ENCODE data around the gene DYSF.
A peak's percentile ranks its signal among the peaks of the same experiment; 100 is the strongest.

DYSF gene

DNA sequence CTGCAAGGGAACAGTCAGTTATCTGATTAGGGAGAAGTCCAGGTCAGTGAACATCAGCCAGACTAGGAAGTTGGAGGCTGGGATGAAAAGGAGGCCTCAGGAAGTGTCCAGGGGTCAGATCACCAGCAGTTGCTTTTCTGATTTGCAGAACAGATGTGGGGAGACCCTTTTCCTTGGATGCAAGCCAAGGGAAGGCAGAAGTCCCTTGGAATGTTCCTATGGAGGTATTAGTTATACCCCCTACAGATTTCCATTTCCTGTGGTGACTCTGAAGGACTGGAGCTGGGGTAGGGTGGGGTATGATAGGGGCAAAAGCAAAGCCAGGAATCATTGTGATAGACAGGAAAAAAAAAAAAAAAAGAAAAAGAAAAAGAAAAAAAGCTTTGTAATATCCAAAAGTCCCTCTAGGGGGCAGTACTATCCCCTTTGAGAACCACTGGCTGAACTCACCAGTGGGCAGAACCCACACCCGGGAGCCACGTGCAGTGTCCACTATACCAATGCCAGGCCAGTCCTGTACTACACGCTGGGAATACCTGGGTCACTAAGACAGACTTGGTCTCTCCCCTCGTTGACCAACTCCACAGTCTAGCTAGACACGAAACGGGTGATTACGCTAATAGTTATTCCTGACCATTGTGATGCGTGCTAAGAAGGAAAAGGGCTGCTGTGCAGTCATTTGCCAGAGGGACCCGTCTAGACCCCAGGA lies 7.4 kb downstream of the DYSF start:
- TF ChIP-seq POLR2A (IDR thresholded peaks at IDR 0.05; ENCODE audit: low read length) = no peak
- TF ChIP-seq GATA1 (IDR thresholded peaks at IDR 0.05; ENCODE audit: low read depth, low read length) = no peak
- peak; percentile 26 to 53 for DNase-seq

GRCh38 chr2:71461304-71461671 lies 7.9 kb downstream of the DYSF start:
- DNase-seq = no peak
- TF ChIP-seq GATA1 (IDR thresholded peaks at IDR 0.05; ENCODE audit: low read depth, low read length) (no peak), POLR2A (IDR thresholded peaks at IDR 0.05; ENCODE audit: low read length) (no peak)

DNA sequence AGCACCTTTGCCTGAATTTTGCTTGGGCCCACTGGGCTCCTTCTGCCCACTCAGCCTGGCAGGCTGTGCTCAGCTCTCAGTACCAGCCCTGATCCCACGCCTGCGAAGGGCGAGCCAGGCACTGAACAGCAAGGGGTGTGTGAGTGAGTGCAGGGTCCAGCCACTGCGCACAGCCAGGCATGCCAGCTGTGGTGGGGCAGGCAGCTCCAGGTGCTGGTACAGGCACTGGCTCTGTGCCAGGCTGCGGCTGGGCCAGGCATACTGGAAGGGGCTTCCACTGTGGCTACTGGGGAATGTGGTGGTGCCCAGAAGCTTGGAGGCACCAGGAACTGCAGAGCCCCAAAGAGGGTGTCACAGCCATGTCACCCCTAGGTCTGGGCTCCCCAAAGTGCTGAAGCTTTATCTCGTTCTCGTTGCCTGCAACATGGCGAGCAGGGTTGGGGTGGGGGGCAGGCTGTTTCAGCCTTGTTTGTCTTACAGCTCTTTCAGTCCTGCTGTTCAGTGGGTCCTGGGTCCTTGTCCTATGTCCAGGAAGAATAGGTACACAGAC lies 8.8 kb downstream of the DYSF start:
- TF ChIP-seq POLR2A (IDR thresholded peaks at IDR 0.05; ENCODE audit: low read length) = no peak
- no peak for TF ChIP-seq GATA1 (IDR thresholded peaks at IDR 0.05; ENCODE audit: low read depth, low read length)
- DNase-seq = no peak

DNA sequence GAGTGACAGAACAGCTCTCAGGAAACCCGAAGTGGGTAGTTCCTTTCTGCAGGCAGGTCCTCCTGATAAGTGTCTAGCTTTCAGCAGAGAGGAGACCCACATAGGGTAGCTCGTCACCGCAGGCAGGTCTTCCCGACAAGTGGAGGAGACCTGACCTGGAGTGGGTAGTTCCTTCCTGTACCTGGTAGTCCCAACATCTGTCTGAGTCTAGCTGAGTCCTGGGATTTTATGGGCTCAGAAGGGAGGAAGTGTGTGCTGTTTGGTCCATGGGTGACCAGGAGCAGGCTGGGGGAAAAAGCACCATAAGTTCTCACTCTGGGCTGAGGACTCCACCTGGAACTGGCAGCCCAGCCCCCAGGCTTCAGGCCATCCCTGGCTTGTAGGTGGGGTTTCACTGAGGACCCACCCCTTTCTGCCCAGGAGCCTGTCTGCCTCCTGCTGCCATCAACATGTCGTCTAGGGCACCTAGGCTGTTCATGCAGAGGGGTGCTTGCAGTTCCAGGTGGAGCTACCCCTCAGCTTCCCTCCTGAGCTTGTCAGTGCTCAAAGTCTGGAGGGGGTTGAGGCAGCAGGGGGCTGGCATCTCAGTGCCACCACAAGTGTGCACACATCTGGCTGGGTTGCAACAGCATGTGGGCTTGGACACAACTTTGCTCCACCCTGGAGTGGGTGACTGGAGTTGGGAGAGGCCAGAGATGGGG lies 9.4 kb downstream of the DYSF start:
- DNase-seq = no peak
- no peak for TF ChIP-seq GATA1 (IDR thresholded peaks at IDR 0.05; ENCODE audit: low read depth, low read length)
- no peak for TF ChIP-seq POLR2A (IDR thresholded peaks at IDR 0.05; ENCODE audit: low read length)

GRCh38 chr2:71463342-71463654 lies 9.9 kb downstream of the DYSF start:
- DNase-seq = no peak
- TF ChIP-seq GATA1 (IDR thresholded peaks at IDR 0.05; ENCODE audit: low read depth, low read length) = no peak
- no peak for TF ChIP-seq POLR2A (IDR thresholded peaks at IDR 0.05; ENCODE audit: low read length)

- no peak for TF ChIP-seq GATA1 (IDR thresholded peaks at IDR 0.05; ENCODE audit: low read depth, low read length)
- no peak for TF ChIP-seq POLR2A (IDR thresholded peaks at IDR 0.05; ENCODE audit: low read length)
- no peak for DNase-seq
These were observed 11.0 kb downstream of the DYSF start for GRCh38 chr2:71464389-71464788.

DNA sequence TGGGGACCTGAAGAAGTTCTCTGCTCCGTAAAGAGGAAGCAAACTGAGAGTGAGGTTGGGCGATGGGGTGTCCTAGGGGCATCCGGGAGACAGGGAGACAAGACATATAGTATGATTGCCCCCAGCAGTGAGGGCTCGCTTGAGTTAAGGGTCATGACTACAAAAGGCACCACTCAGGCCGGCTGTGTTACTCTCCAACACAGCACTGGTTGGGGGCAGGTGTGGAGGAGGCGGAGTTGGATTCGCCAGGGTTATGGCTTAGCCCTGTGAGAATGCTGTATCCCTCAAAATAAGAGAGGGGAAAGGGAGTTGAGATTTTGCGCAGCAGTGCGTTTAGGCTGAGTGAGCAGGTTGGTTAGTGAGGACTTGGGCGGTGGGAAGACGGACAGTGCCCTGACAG lies 12.0 kb downstream of the DYSF start:
- DNase-seq = no peak
- TF ChIP-seq GATA1 (IDR thresholded peaks at IDR 0.05; ENCODE audit: low read depth, low read length) = no peak
- no peak for TF ChIP-seq POLR2A (IDR thresholded peaks at IDR 0.05; ENCODE audit: low read length)

DNA sequence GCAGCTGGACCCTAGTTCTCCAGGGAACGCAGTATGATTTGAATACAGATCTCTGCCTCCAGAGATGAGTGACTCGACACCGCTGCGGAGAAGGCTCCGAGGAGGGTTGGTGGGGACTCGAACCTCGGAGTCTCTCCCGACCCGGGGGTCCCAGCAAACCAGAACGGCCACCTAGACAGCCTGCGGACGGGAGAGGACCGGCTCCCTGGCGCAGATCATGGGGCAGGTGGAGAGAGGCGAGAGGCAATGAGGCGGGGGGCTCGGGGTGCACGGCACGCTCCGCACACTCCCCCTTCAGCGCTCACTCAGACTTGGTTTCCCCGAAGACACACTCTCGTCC lies 12.6 kb downstream of the DYSF start:
- no peak for DNase-seq
- TF ChIP-seq POLR2A (IDR thresholded peaks at IDR 0.05; ENCODE audit: low read length) (no peak), GATA1 (IDR thresholded peaks at IDR 0.05; ENCODE audit: low read depth, low read length) (no peak)

GRCh38 chr2:71466301-71467179 lies 13.2 kb downstream of the DYSF start:
- no peak for TF ChIP-seq GATA1 (IDR thresholded peaks at IDR 0.05; ENCODE audit: low read depth, low read length)
- no peak for TF ChIP-seq POLR2A (IDR thresholded peaks at IDR 0.05; ENCODE audit: low read length)
- peak; percentile 44 to 48 for DNase-seq

- DNase-seq = peak in 1 of 2 experiments; percentile 34
- no peak for TF ChIP-seq POLR2A (IDR thresholded peaks at IDR 0.05; ENCODE audit: low read length)
These were observed 13.9 kb downstream of the DYSF start for GRCh38 chr2:71467180-71467815.

DNA sequence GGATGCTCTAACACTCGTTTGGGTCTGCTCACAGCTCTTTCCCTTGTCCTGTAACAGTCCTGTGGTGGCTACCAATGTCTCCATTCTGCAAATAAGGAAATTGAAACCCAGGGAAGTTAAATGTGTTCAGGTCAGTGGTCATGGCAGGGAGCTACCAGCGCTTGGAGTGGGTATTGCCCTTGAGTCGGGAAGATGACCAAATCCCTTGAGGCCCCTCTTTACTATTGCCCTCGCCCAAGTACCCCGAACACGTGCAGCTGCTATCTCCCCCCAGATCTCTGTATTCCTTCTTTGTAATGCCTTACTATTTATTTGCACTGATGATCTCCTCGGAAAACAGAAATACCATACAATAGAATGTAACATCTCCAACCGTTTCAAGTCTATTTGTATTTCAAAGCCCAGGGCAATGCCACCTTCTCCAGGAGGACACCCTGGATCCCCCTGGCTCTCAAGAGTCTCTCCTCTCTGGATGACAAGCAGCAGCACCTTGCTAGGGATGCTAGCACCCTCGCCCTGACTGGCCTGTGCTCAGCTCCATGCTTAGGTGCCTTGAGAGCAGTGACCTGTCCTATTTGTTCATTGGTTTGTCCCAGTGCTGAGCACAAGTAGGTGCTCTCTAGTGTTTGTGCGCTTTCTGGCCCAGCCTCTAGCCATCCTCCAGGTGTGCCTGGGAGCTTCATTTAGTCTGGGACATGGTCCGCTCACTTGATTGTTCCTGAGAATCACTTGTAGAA lies 15.1 kb downstream of the DYSF start:
- no peak for DNase-seq
- TF ChIP-seq POLR2A (IDR thresholded peaks at IDR 0.05; ENCODE audit: low read length) (no peak), GATA1 (IDR thresholded peaks at IDR 0.05; ENCODE audit: low read depth, low read length) (no peak)

GRCh38 chr2:71469403-71470398 lies 16.3 kb downstream of the DYSF start:
- DNase-seq = peak; percentile 14 to 67
- no peak for TF ChIP-seq POLR2A (IDR thresholded peaks at IDR 0.05; ENCODE audit: low read length)
- TF ChIP-seq GATA1 (IDR thresholded peaks at IDR 0.05; ENCODE audit: low read depth, low read length) = no peak
